HCT116 (cell line): Measurements from ENCODE around the gene DOCK7. TPM values are rescaled to one million over a fixed set of nuclear protein-coding genes. Genes with fewer than 3 reads are reported as not detected.

ENCODE experiments used
- ATAC-seq: fragments of 200-7000 bp; cut with Tn5 transposase; 2 replicates; pipeline ENCODE4 v1.9.1; 2020; ENCODE audit warnings: mild to moderate bottlenecking, moderate library complexity
- BruUV-seq: library from RNA; stranded (reverse); fragments of 400-500 nt; replicated peaks from 2 replicates; lab custom pipeline; 2021; lab: Mats Ljungman, UMichigan
- CTCF ChIA-PET: fragments of 300-600 bp; sonication (Branson Sonifier 250); formaldehyde crosslinking; loops from one replicate; lab custom pipeline; 2021; ENCODE audit warnings: antibody characterized with exemption; lab: Charles Lee
- POLR2A ChIA-PET: fragments of 300-600, 350-600 bp; sonication (Branson Sonifier 250); formaldehyde crosslinking; loops from one replicate; lab custom pipeline; 2021; ENCODE audit warnings: antibody characterized with exemption; lab: Charles Lee
- RAD21 ChIA-PET, 2 experiments: fragments of 300-600 bp; sonication (Branson Sonifier 250); formaldehyde crosslinking; loops; one replicate each; lab custom pipeline; 2023; ENCODE audit warnings: low total read pairs in 2 of 2; ENCODE audit not compliant: uncharacterized antibody in 2 of 2, unreplicated experiment in 2 of 2, low non-redundant PET in 1 of 2; lab: Charles Lee
- DNase-seq: peaks from one replicate; pipeline ENCODE4 v3.0.0-alpha.2; 2010; ENCODE audit warnings: low read depth, low spot score
- H2AFZ ChIP-seq: fragments of 200-600 bp; shearing (Covaris generic), sonication (generic); 2 replicates; pipeline ENCODE4 v1.6.1; 2017; ENCODE audit warnings: low read depth, mixed run types, mixed read lengths, antibody characterized with exemption, low read length; ENCODE audit not compliant: poor library complexity, severe bottlenecking
- H3K27ac ChIP-seq: 2 replicates; pipeline ENCODE4 v1.5.1; 2012; ENCODE audit warnings: low read depth, low read length
- H3K27me3 ChIP-seq: fragments of 200-600 bp; sonication (generic); 2 replicates; pipeline ENCODE4 v1.6.1; 2016; ENCODE audit warnings: mixed run types, low read length, mixed read lengths; ENCODE audit not compliant: insufficient read depth
- H3K36me3 ChIP-seq, 2 experiments: fragments of 200-500 bp in 1 of 2; fragments of 200-600 bp in 1 of 2; sonication (Bioruptor generic) in 1 of 2; sonication (generic) in 1 of 2; 2 replicates each; pipeline versions ENCODE4 v1.5.1 to v1.6.1; 2014 to 2016; ENCODE audit warnings: low read length in 2 of 2, inconsistent platforms in 1 of 2, mixed read lengths in 1 of 2, mixed run types in 1 of 2; ENCODE audit not compliant: insufficient read depth in 2 of 2, control insufficient read depth in 1 of 2
- H3K4me1 ChIP-seq, 2 experiments: fragments of 200-600 bp in 1 of 2; sonication (generic) in 1 of 2; 2 replicates each; pipeline versions ENCODE4 v1.5.1 to v1.6.1; 2012 to 2017; ENCODE audit warnings: low read length in 2 of 2, inconsistent platforms in 1 of 2, mild to moderate bottlenecking in 1 of 2, mixed read lengths in 1 of 2, mixed run types in 1 of 2, moderate library complexity in 1 of 2; ENCODE audit not compliant: insufficient read depth in 2 of 2, control insufficient read depth in 1 of 2
- H3K4me2 ChIP-seq: fragments of 200-600 bp; sonication (generic); 2 replicates; pipeline ENCODE4 v1.6.1; 2017; ENCODE audit warnings: mixed run types, low read length, mixed read lengths
- H3K4me3 ChIP-seq, 2 experiments: fragments of 200-600 bp in 1 of 2; sonication (generic) in 1 of 2; replicated peaks in 1 of 2; 2 replicates each; pipeline ENCODE4 v1.5.1; 2011 to 2016; ENCODE audit warnings: low read length in 2 of 2, control low read depth in 1 of 2, low read depth in 1 of 2, mild to moderate bottlenecking in 1 of 2, mixed read lengths in 1 of 2, mixed run types in 1 of 2
- H3K79me2 ChIP-seq: fragments of 200-600 bp; sonication (generic); 2 replicates; pipeline ENCODE4 v1.6.1; 2017; ENCODE audit warnings: mild to moderate bottlenecking, mixed run types, low read length, moderate library complexity, mixed read lengths; ENCODE audit not compliant: insufficient read depth
- H3K9ac ChIP-seq: fragments of 200-600 bp; sonication (generic); 2 replicates; pipeline ENCODE4 v1.6.1; 2016; ENCODE audit warnings: low read length, mixed read lengths
- H3K9me2 ChIP-seq: fragments of 200-600 bp; sonication (generic), shearing (Covaris generic); 2 replicates; pipeline ENCODE4 v1.6.1; 2017; ENCODE audit warnings: mixed run types, mild to moderate bottlenecking, moderate library complexity; ENCODE audit not compliant: insufficient read depth
- H3K9me3 ChIP-seq, 2 experiments: fragments of 200-500 bp in 1 of 2; fragments of 200-600 bp in 1 of 2; sonication (Bioruptor generic) in 1 of 2; sonication (generic) in 1 of 2; 2 replicates each; pipeline ENCODE4 v1.6.1; 2014 to 2017; ENCODE audit warnings: low read length in 2 of 2, mixed read lengths in 2 of 2, inconsistent platforms in 1 of 2, low read depth in 1 of 2, mild to moderate bottlenecking in 1 of 2, mixed run types in 1 of 2, moderate library complexity in 1 of 2; ENCODE audit not compliant: control insufficient read depth in 1 of 2, insufficient read depth in 1 of 2
- H4K20me1 ChIP-seq: fragments of 200-600 bp; sonication (generic), shearing (Covaris generic); 2 replicates; pipeline ENCODE4 v1.6.1; 2017; ENCODE audit warnings: mixed run types, mild to moderate bottlenecking, moderate library complexity; ENCODE audit not compliant: insufficient read depth
- CBX3 ChIP-seq: IDR thresholded peaks from 2 replicates; pipeline ENCODE4 v1.6.1; 2012; ENCODE audit warnings: low read depth
- CTCF ChIP-seq, 3 experiments: fragments of 200-600 bp in 1 of 3; sonication (generic) in 1 of 3; IDR thresholded peaks in 2 of 3; conservative IDR thresholded peaks in 1 of 3; 2 replicates each; pipeline ENCODE4 v1.5.1; 2012 to 2017; ENCODE audit warnings: low read depth in 2 of 3, low read length in 2 of 3, antibody characterized with exemption in 1 of 3, borderline replicate concordance in 1 of 3, control low read depth in 1 of 3, mild to moderate bottlenecking in 1 of 3, mixed read lengths in 1 of 3, mixed run types in 1 of 3, moderate library complexity in 1 of 3; ENCODE audit not compliant: insufficient read depth in 1 of 3
- ELF1 ChIP-seq: IDR thresholded peaks from 2 replicates; pipeline ENCODE4 v1.6.1; 2012; ENCODE audit warnings: low read depth, borderline replicate concordance
- EZH2 ChIP-seq: fragments of 200-600 bp; sonication (generic); IDR thresholded peaks from 2 replicates; pipeline ENCODE4 v1.6.1; 2017; ENCODE audit warnings: antibody characterized with exemption, mixed run types
- EZH2phosphoT487 ChIP-seq: fragments of 200-600 bp; IDR thresholded peaks from 2 replicates; pipeline ENCODE4 v1.6.1; 2018; ENCODE audit warnings: antibody characterized with exemption, borderline replicate concordance
- FOSL1 ChIP-seq: IDR thresholded peaks from 2 replicates; pipeline ENCODE4 v1.6.1; 2012; ENCODE audit warnings: low read depth
- JUND ChIP-seq: IDR thresholded peaks from 2 replicates; pipeline ENCODE4 v1.6.1; 2012
- MAX ChIP-seq: IDR thresholded peaks from 2 replicates; pipeline ENCODE4 v1.6.1; 2012
- POLR2A ChIP-seq: IDR thresholded peaks from 2 replicates; pipeline ENCODE4 v1.7.0; 2011; ENCODE audit warnings: borderline replicate concordance; ENCODE audit not compliant: insufficient read depth, insufficient read length; ENCODE audit errors: extremely low read depth
- POLR2AphosphoS5 ChIP-seq: IDR thresholded peaks from 2 replicates; pipeline ENCODE4 v1.6.1; 2011; ENCODE audit warnings: mild to moderate bottlenecking, low read depth, low read length, moderate library complexity
- SIN3A ChIP-seq: IDR thresholded peaks from 2 replicates; pipeline ENCODE4 v1.6.1; 2012; ENCODE audit warnings: low read depth
- TCF7L2 ChIP-seq: IDR thresholded peaks from 2 replicates; pipeline ENCODE4 v1.7.0; 2011; ENCODE audit warnings: borderline replicate concordance, inconsistent platforms; ENCODE audit not compliant: insufficient read depth, insufficient read length; ENCODE audit errors: extremely low read depth
- ZBTB33 ChIP-seq: IDR thresholded peaks from 2 replicates; pipeline ENCODE4 v1.6.1; 2011; ENCODE audit warnings: mild to moderate bottlenecking, low read length, moderate library complexity; ENCODE audit not compliant: insufficient replicate concordance; ENCODE audit errors: extremely low read depth
- intact Hi-C: fragments of 100-400 bp; cut with micrococcal nuclease; formaldehyde crosslinking; loops from 2 replicates; pipeline ENCODE4 v1.10.0; 2022
- total RNA-seq: library from RNA; stranded (reverse); gene quantifications from one replicate; pipeline ENCODE4 v1.2.1, GENCODE V29; 2021; ENCODE audit not compliant: unreplicated experiment

The DOCK7 gene
- total RNA-seq, 1 experiment from 2014 or later, result 49.0 TPM

- Histone ChIP-seq H3K27ac (no peak overlapping the region), H3K9ac (no peak overlapping the region), H3K4me2 (no peak overlapping the region), H3K36me3 (0 out of 4 replicates have a peak, but pooled peaks cover 0 to 3% of the 10 kb centered on the region in 2 experiments), H3K9me3 (no peaks in the 10 kb centered on the region), H3K27me3 (no peaks in the 10 kb centered on the region), H2AFZ (no peak overlapping the region), H4K20me1 (no peaks in the 10 kb centered on the region), H3K79me2 (no peaks in the 10 kb centered on the region), H3K9me2 (no peaks in the 10 kb centered on the region), H3K4me1 (no peaks in the 10 kb centered on the region), H3K4me3 (no peak overlapping the region)
- ChIA-PET CTCF (no interaction called here), POLR2A (no interaction called here), RAD21 (no interaction called here)
- intact Hi-C loops, result no loop called here
- BruUV-seq, result no TSS peak
- DNase-seq (no peak), ATAC-seq (no peak)
- TF ChIP-seq CBX3, result no peak
- no peak for TF ChIP-seq TCF7L2
- TF ChIP-seq POLR2AphosphoS5, result no peak
- TF ChIP-seq ELF1, result no peak
Measured at GRCh38 chr1:62613890-62614289, 74.3 kb downstream of the DOCK7 start.

GRCh38 chr1:62613325-62613727 lies 74.9 kb downstream of the DOCK7 start:
- Histone ChIP-seq H3K9ac (no peak overlapping the region), H4K20me1 (no peaks in the 10 kb centered on the region), H3K9me2 (no peaks in the 10 kb centered on the region), H3K36me3 (no peaks in the 10 kb centered on the region), H3K4me3 (no peak overlapping the region), H3K27me3 (no peaks in the 10 kb centered on the region), H3K9me3 (no peaks in the 10 kb centered on the region), H3K79me2 (no peaks in the 10 kb centered on the region), H3K4me1 (no peaks in the 10 kb centered on the region), H2AFZ (no peak overlapping the region), H3K27ac (no peak overlapping the region), H3K4me2 (no peak overlapping the region)
- no peak for ATAC-seq
- no TSS peak for BruUV-seq
- RAD21 ChIA-PET, result no interaction called here
- CTCF ChIA-PET, result no interaction called here
- intact Hi-C loops, result no loop called here
- POLR2A ChIA-PET, result no interaction called here
- DNase-seq, result no peak
- TF ChIP-seq ZBTB33, result no peak
- no peak for TF ChIP-seq EZH2phosphoT487
- TF ChIP-seq SIN3A, result no peak
- no peak for TF ChIP-seq EZH2
- no peak for TF ChIP-seq JUND
- TF ChIP-seq POLR2AphosphoS5, result no peak
- TF ChIP-seq POLR2A, result no peak
- TF ChIP-seq MAX, result no peak
- TF ChIP-seq CTCF (IDR thresholded peaks at IDR 0.05 in 2 of 3, conservative IDR thresholded peaks at IDR 0.05 in 1 of 3; ENCODE audit: borderline replicate concordance in 1 of 3, insufficient read depth in 1 of 3, low read depth in 2 of 3, low read length in 2 of 3), result no peak
- no peak for TF ChIP-seq FOSL1
